GM12878 (cell line): ENCODE measurements around the gene EWSR1. TPM values are rescaled to one million over a fixed set of nuclear protein-coding genes. Genes with fewer than 3 reads are reported as not detected.

ENCODE experiments used
- ATAC-seq: fragments of 200-7000 bp; cut with Tn5 transposase; 3 replicates; pipeline ENCODE4 v1.9.1; 2020; ENCODE audit warnings: mild to moderate bottlenecking, moderate library complexity
- BruUV-seq: library from RNA; stranded (reverse); fragments of 400-500 nt; replicated peaks from 2 replicates; lab custom pipeline; 2021; lab: Mats Ljungman, UMichigan
- CTCF ChIA-PET: fragments of 300-600 bp; sonication (Branson Sonifier 250); formaldehyde crosslinking; extraction: SDS; loops from one replicate; lab custom pipeline; 2021; ENCODE audit warnings: inconsistent platforms; lab: Yijun Ruan, JAX
- POLR2A ChIA-PET: fragments of 350-600 bp; formaldehyde crosslinking; extraction: SDS; loops from one replicate; lab custom pipeline; 2021; ENCODE audit warnings: inconsistent platforms; lab: Charles Lee
- RAD21 ChIA-PET: fragments of 300-600 bp; sonication (Branson Sonifier 250); formaldehyde crosslinking; loops from one replicate; lab custom pipeline; 2023; ENCODE audit warnings: antibody characterized with exemption; ENCODE audit not compliant: unreplicated experiment; lab: Charles Lee
- SMC1A ChIA-PET: fragments of 300-600 bp; sonication (Branson Sonifier 250); formaldehyde crosslinking; loops from one replicate; lab custom pipeline; 2023; ENCODE audit not compliant: unreplicated experiment, uncharacterized antibody; lab: Charles Lee
- DNase-seq: peaks from one replicate; pipeline ENCODE4 v3.0.0-alpha.2; 2011; ENCODE audit warnings: low read depth, low spot score
- FAIRE-seq: peaks from 3 replicates; lab custom pipeline; 2011; peaks lifted over from hg19 to GRCh38; lab: Jason Lieb, UNC
- H2AFZ ChIP-seq: 2 replicates; pipeline ENCODE4 v1.6.0; 2011; ENCODE audit warnings: low read depth, low read length, control low read depth; ENCODE audit not compliant: control insufficient read depth
- H3K27ac ChIP-seq: 2 replicates; pipeline ENCODE4 v1.5.1; 2011; ENCODE audit warnings: control low read depth; ENCODE audit not compliant: control insufficient read depth, insufficient read depth
- H3K27me3 ChIP-seq, 2 experiments: replicated peaks in 1 of 2; 2 replicates each; pipeline versions ENCODE4 v1.6.0 to v1.6.1; 2011; ENCODE audit warnings: low read length in 1 of 2; ENCODE audit not compliant: control insufficient read depth in 2 of 2, insufficient read depth in 2 of 2
- H3K36me3 ChIP-seq, 2 experiments: 2 replicates each; pipeline ENCODE4 v1.5.1; 2011; ENCODE audit warnings: low read length in 1 of 2; ENCODE audit not compliant: control insufficient read depth in 2 of 2, insufficient read depth in 2 of 2
- H3K4me1 ChIP-seq: 2 replicates; pipeline ENCODE4 v1.6.1; 2011; ENCODE audit warnings: mild to moderate bottlenecking, low read length, moderate library complexity, mixed read lengths; ENCODE audit not compliant: control insufficient read depth, insufficient read depth
- H3K4me2 ChIP-seq: 2 replicates; pipeline ENCODE4 v1.6.0; 2011; ENCODE audit warnings: control low read depth; ENCODE audit not compliant: control insufficient read depth, insufficient read depth
- H3K4me3 ChIP-seq: fragments of 200-600 bp; sonication (generic); 2 replicates; pipeline ENCODE4 v1.5.1; 2016
- H3K79me2 ChIP-seq: 2 replicates; pipeline ENCODE4 v1.6.0; 2011; ENCODE audit warnings: low read length; ENCODE audit not compliant: control insufficient read depth, insufficient read depth
- H3K9ac ChIP-seq: 2 replicates; pipeline ENCODE4 v1.8.0; 2011; ENCODE audit warnings: low read length, control low read depth, mixed read lengths; ENCODE audit not compliant: control insufficient read depth, insufficient read depth
- H3K9me3 ChIP-seq: replicated peaks from 3 replicates; pipeline ENCODE4 v1.5.1; 2011; ENCODE audit warnings: mild to moderate bottlenecking, low read length; ENCODE audit not compliant: control insufficient read depth, insufficient read depth
- H4K20me1 ChIP-seq: 2 replicates; pipeline ENCODE4 v1.6.0; 2011; ENCODE audit not compliant: control insufficient read depth, insufficient read depth
- CHD4 ChIP-seq: fragments of 200-600 bp; sonication (generic); IDR thresholded peaks from 2 replicates; pipeline ENCODE4 v1.6.1; 2016; ENCODE audit warnings: mild to moderate bottlenecking
- EED ChIP-seq: sonication (generic); IDR thresholded peaks from 2 replicates; pipeline ENCODE4 v1.6.1; 2016; ENCODE audit warnings: antibody characterized with exemption, low read depth
- EGR1 ChIP-seq, 2 experiments: IDR thresholded peaks; 1 replicate in 1 of 2; 2 replicates in 1 of 2; pipeline ENCODE4 v1.6.1; 2011 to 2012; ENCODE audit warnings: low read depth in 2 of 2, low read length in 2 of 2, borderline replicate concordance in 1 of 2, mild to moderate bottlenecking in 1 of 2, moderate library complexity in 1 of 2
- IRF3 ChIP-seq: fragments of 450-650 bp; IDR thresholded peaks from 2 replicates; pipeline ENCODE4 v1.6.1; 2014; ENCODE audit warnings: mild to moderate bottlenecking
- MYB ChIP-seq: fragments of 150-350 bp; IDR thresholded peaks from 2 replicates; pipeline ENCODE4 v1.6.1; 2014; ENCODE audit warnings: mild to moderate bottlenecking, low read depth, low read length, borderline replicate concordance
- NRF1 ChIP-seq: conservative IDR thresholded peaks from 2 replicates; pipeline ENCODE4 v1.6.1; 2011; ENCODE audit warnings: mild to moderate bottlenecking, low read depth, low read length, improper control_type of control experiment
- SIX5 ChIP-seq: IDR thresholded peaks from 2 replicates; pipeline ENCODE4 v1.6.1; 2011; ENCODE audit warnings: mild to moderate bottlenecking, low read depth, low read length, moderate library complexity; ENCODE audit not compliant: severe bottlenecking
- TARDBP ChIP-seq: IDR thresholded peaks from 2 replicates; pipeline ENCODE4 v1.6.1; 2016; ENCODE audit warnings: borderline replicate concordance
- ZNF274 ChIP-seq: IDR thresholded peaks from one replicate; pipeline ENCODE4 v1.8.0; 2011; ENCODE audit not compliant: insufficient read length, insufficient read depth
- ZNF622 ChIP-seq: fragments of 450-650 bp; IDR thresholded peaks from 2 replicates; pipeline ENCODE4 v1.6.1; 2017; ENCODE audit warnings: mild to moderate bottlenecking, inconsistent platforms
- WGBS: methylation state at CpG from one replicate; pipeline ENCODE4 v1.1.6; 2016; ENCODE audit warnings: low lambda C conversion rate; ENCODE audit not compliant: insufficient replicate concordance, insufficient coverage; ENCODE audit errors: missing lambda C conversion rate; 5-methylcytosine and 5-hydroxymethylcytosine counted together
- in situ Hi-C: fragments of 300-500 bp; cut with MboI; formaldehyde crosslinking; loops from 9 replicates; pipeline ENCODE4 v1.14.3; 2018; ENCODE audit warnings: mixed read lengths
- intact Hi-C: fragments of 100-400 bp; cut with micrococcal nuclease; formaldehyde crosslinking; loops from one replicate; pipeline ENCODE4 v1.14.2; 2022; ENCODE audit not compliant: unreplicated experiment
- polyA plus RNA-seq, 11 experiments: library from polyadenylated mRNA; depleted of rRNA in 4 of 11; unstranded in 6 of 11; stranded (reverse) in 5 of 11; fragments of >200 nt; fragmentation: Nextera tagmentation in 4 of 11; fragmentation: Illumina TruSeq in 1 of 11; extraction: Ambion mirVana in 4 of 11; extraction: Trizol in 1 of 11; gene quantifications; 1 replicate in 1 of 11; 2 replicates in 10 of 11; pipeline versions ENCODE4 v1.2.1 to v1.2.3, GENCODE V29; 2011 to 2016; ENCODE audit warnings: inconsistent platforms in 2 of 11, missing spikeins in 2 of 11, low read depth in 1 of 11
- total RNA-seq, 4 experiments: library from RNA; depleted of rRNA in 3 of 4; stranded (reverse); fragments of >200 nt in 3 of 4; fragmentation: Illumina TruSeq in 1 of 4; extraction: Trizol in 1 of 4; gene quantifications; 2 replicates each; pipeline versions ENCODE4 v1.2.1 to v1.2.3, GENCODE V29; 2013 to 2021
- TF ChIP-seq, protein P1 (sequence below): fragments of 450-650 bp; IDR thresholded peaks from 2 replicates; pipeline ENCODE4 v1.6.1; 2016; ENCODE audit warnings: mild to moderate bottlenecking

Gene EWSR1
- total and polyA plus RNA-seq, 10 of the 15 experiments (the other 5 are each of a cell fraction or from before 2014, with no cell fraction given), result 130 to 480 (median 356) TPM

DNA sequence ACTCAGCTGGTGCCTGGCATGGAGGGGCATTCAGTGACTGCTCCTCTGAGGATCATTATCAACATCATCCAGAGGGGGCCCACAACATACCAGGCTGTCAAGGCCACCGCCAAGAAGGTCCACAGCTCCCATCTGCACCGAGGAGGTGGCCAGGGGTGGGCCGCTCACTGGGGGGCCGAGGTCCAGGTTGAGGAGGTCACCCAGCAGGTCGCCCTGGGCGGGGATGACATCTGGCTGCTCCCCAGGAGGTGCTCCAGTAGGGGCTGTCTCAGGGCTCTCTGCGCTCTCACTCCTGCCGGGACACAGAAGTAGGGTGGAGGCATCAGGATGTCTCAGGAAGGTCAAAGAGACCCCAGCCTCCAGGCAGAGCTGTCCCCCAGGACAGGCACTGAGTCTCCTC lies 72.5 kb downstream of the EWSR1 start (continued):
- TF ChIP-seq, protein P1, sequence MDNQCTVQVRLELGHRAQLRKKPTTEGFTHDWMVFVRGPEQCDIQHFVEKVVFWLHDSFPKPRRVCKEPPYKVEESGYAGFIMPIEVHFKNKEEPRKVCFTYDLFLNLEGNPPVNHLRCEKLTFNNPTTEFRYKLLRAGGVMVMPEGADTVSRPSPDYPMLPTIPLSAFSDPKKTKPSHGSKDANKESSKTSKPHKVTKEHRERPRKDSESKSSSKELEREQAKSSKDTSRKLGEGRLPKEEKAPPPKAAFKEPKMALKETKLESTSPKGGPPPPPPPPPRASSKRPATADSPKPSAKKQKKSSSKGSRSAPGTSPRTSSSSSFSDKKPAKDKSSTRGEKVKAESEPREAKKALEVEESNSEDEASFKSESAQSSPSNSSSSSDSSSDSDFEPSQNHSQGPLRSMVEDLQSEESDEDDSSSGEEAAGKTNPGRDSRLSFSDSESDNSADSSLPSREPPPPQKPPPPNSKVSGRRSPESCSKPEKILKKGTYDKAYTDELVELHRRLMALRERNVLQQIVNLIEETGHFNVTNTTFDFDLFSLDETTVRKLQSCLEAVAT, result no peak
- TF ChIP-seq MYB (no peak), ZNF274 (no peak), CHD4 (no peak), SIX5 (no peak), NRF1 (no peak), ZNF622 (no peak)

DNA sequence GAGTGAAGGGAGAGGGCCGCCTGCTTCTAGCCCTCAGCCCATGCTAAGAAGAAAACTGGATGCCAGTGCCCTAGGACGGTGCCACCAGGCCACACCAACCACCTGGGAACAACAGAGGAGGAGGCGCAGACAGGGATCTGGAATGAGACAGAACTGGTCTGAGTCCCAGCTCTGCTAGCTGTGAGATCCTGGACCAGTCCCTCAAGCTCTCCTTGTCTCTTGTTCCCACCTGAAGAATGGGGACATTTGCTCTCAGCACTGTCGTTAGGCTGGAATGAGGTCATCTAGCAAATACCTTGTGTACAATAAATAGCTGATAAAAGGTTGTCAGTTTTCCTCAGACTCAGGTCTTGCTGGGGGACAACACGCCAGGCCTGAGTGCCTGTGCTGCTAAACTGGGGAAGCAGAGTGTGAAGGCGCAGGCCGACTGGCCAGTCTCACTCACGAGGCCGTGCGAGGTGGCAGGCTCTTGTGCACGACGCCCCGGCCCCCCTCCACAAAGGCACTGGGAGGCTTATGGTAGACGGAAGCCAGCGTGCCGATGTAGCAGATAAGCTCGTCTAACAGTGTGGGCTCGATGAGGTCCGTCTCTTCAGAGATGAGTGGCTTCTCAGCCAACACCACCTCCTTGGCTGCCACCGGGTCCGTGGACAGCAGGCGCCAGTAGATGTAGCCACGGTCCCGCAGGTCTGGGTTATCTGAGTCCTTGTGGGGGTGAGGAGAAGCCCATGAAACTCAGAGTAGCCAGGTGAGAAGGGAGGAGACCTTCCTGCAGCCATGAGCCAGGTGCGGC lies 73.2 kb downstream of the EWSR1 start:
- in situ Hi-C loops, result no loop called here
- POLR2A ChIA-PET, result no interaction called here
- WGBS, result 90% methylated on average over 25 of the region's 25 CpGs

More for the DNA sequence above, 73.2 kb downstream of the EWSR1 start:
- no peak for DNase-seq
- Histone ChIP-seq H3K4me2 (no peak overlapping the region), H2AFZ (no peak overlapping the region), H3K79me2 (no peaks in the 10 kb centered on the region), H3K9me3 (no peaks in the 10 kb centered on the region), H3K9ac (no peak overlapping the region), H3K36me3 (peaks cover 32 to 52% of the 10 kb centered on the region in 2 experiments), H3K27ac (no peak overlapping the region), H3K27me3 (no peaks in the 10 kb centered on the region), H3K4me3 (no peak overlapping the region), H4K20me1 (no peaks in the 10 kb centered on the region; the same call in 1 of the 2 replicates), H3K4me1 (no peaks in the 10 kb centered on the region)
- intact Hi-C loops, result no loop called here
- CTCF ChIA-PET, result interaction anchor here (1.1 kb wide), 1 partner anchor 19 kb away, joined by 3 read pairs; no protein-coding TSS in a partner anchor
- SMC1A ChIA-PET, result no interaction called here
- no peak for FAIRE-seq
- TF ChIP-seq EGR1 (IDR thresholded peaks at IDR 0.05; ENCODE audit: borderline replicate concordance in 1 of 2, low read depth in 2 of 2, low read length in 2 of 2), result no peak
- no peak for TF ChIP-seq TARDBP
- TF ChIP-seq EED, result no peak
- no peak for TF ChIP-seq IRF3
- RAD21 ChIA-PET, result no interaction called here
- no TSS peak for BruUV-seq
- no peak for ATAC-seq
